GM18519 (cell line): ENCODE measurements around the gene PUSL1.

Experiments
- ATAC-seq: cut with Tn5 transposase; IDR thresholded peaks from one replicate; pipeline ENCODE4 v1.9.1; 2021; ENCODE audit warnings: mild to moderate bottlenecking, moderate library complexity; ENCODE audit not compliant: unreplicated experiment, low FRiP score

PUSL1 gene

GRCh38 chr1:1307923-1308755 lies at the start of gene PUSL1, which contains the start of gene ACAP3:
PUSL1 (plus strand) TSS chr1:1308597; CDS start chr1:1308644, 47 bp downstream.
ACAP3 (minus strand) TSS chr1:1307930; CDS start chr1:1307815, 115 bp downstream.
- peak; percentile 40 for ATAC-seq

GRCh38 chr1:1259119-1259488 lies 49.3 kb upstream of the PUSL1 start:
- ATAC-seq, result no peak

- no peak for ATAC-seq
Measured at GRCh38 chr1:1259540-1259939, 48.9 kb upstream of the PUSL1 start.

- no peak for ATAC-seq
Measured at GRCh38 chr1:1259951-1260600, 48.3 kb upstream of the PUSL1 start.

GRCh38 chr1:1260843-1261560 lies 47.4 kb upstream of the PUSL1 start:
- no peak for ATAC-seq

- ATAC-seq, result no peak
Measured at GRCh38 chr1:1262071-1262470, 46.3 kb upstream of the PUSL1 start.

GRCh38 chr1:1262758-1263157 lies 45.6 kb upstream of the PUSL1 start:
- no peak for ATAC-seq

- no peak for ATAC-seq
Measured at GRCh38 chr1:1264026-1264425, 44.4 kb upstream of the PUSL1 start.

GRCh38 chr1:1264868-1265272 lies 43.5 kb upstream of the PUSL1 start:
- ATAC-seq, result no peak

GRCh38 chr1:1267488-1268283 lies 40.7 kb upstream of the PUSL1 start:
- ATAC-seq, result no peak

- ATAC-seq, result no peak
Measured at GRCh38 chr1:1268284-1268682, 40.1 kb upstream of the PUSL1 start.

GRCh38 chr1:1270813-1271212 lies 37.6 kb upstream of the PUSL1 start:
- ATAC-seq, result no peak

- ATAC-seq, result no peak
Measured at GRCh38 chr1:1272341-1273208, 35.8 kb upstream of the PUSL1 start.

GRCh38 chr1:1273209-1273511 lies 35.2 kb upstream of the PUSL1 start:
- peak; percentile 10 for ATAC-seq

- peak; percentile 37 for ATAC-seq
Measured at GRCh38 chr1:1273512-1274298, 34.7 kb upstream of the PUSL1 start, which contains the start of gene UBE2J2. UBE2J2 (minus strand) TSS chr1:1273854; CDS start chr1:1267992, 5,862 bp downstream.

GRCh38 chr1:1274299-1274930 lies 34.0 kb upstream of the PUSL1 start:
- ATAC-seq, result no peak

- ATAC-seq, result no peak
Measured at GRCh38 chr1:1274931-1275431, 33.4 kb upstream of the PUSL1 start.

GRCh38 chr1:1275836-1276235 lies 32.6 kb upstream of the PUSL1 start:
- no peak for ATAC-seq
